Progenitor cell of endocrine pancreas (in vitro differentiated cells): ENCODE data around the gene TREX2. TPM values are rescaled to one million over a fixed set of nuclear protein-coding genes. Genes with fewer than 3 reads are reported as not detected.
"Not testable (repeated sequence)": the region's sequence is repeated elsewhere in the genome, so short reads cannot be mapped to it uniquely, and the experiment has no call there.

Experiments used
- DNase-seq: peaks from one replicate; pipeline ENCODE4 v3.0.0; 2021; ENCODE audit warnings: low spot score; ENCODE audit not compliant: unreplicated experiment
- H3K27ac Mint-ChIP-seq: 2 replicates; pipeline ENCODE4 v1.8.0; 2021; ENCODE audit warnings: mild to moderate bottlenecking, moderate library complexity, mixed read lengths
- H3K27me3 Mint-ChIP-seq: 2 replicates; pipeline ENCODE4 v1.8.0; 2021; ENCODE audit warnings: mixed read lengths
- H3K36me3 Mint-ChIP-seq: 2 replicates; pipeline ENCODE4 v1.8.0; 2022; ENCODE audit warnings: mixed read lengths; ENCODE audit not compliant: insufficient read depth
- H3K4me1 Mint-ChIP-seq: 2 replicates; pipeline ENCODE4 v1.8.0; 2021; ENCODE audit warnings: low read depth, mixed read lengths
- H3K4me3 Mint-ChIP-seq: 2 replicates; pipeline ENCODE4 v1.8.0; 2021; ENCODE audit warnings: low read depth, mild to moderate bottlenecking, moderate library complexity, mixed read lengths
- H3K9me3 Mint-ChIP-seq: 2 replicates; pipeline ENCODE4 v1.8.0; 2021; ENCODE audit warnings: low read depth, mixed read lengths
- total RNA-seq: library from RNA; stranded (reverse); gene quantifications from 2 replicates; pipeline ENCODE4 v1.2.1, GENCODE V29; 2021
- TF ChIP-seq, protein P1 (sequence below): fragments of 200-600 bp; sonication (generic); IDR thresholded peaks from one replicate; pipeline ENCODE4 v1.5.0; 2021; ENCODE audit warnings: antibody characterized with exemption, mild to moderate bottlenecking; ENCODE audit not compliant: unreplicated experiment

Gene TREX2
- total RNA-seq, 1 donor from 2014 or later, result 0.41 TPM

DNA sequence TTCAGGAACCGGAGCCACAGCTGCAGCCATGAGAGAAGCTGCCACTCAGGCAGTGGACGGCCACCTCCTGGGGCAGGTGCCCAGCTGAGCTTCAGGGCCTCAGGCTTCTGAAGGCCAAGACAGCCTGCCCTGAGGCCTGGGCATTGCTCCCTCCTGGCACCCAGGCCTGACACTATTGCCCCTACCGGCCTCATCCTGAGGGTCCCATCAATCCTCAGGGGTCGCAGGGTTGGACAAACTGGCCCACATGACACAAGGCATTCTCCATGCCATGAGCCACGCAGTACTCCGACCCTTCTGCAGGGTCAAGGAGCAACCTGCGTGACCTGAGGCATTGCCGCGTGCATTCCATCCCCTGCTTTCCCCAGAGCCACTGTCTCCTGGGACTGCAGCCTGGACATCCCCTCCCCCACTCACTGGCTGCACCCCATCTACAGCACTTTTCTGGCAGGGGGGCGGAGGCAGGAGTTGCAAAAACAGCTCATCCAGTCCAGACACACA, 37.6 kb downstream of the TREX2 start:
- H3K27me3 Mint-ChIP-seq, result peaks cover 33% of the 10 kb centered on the region
- H3K9me3 Mint-ChIP-seq, result peaks cover 7% of the 10 kb centered on the region
- no peaks in the 10 kb centered on the region for H3K4me1 Mint-ChIP-seq
- TF ChIP-seq, protein P1, sequence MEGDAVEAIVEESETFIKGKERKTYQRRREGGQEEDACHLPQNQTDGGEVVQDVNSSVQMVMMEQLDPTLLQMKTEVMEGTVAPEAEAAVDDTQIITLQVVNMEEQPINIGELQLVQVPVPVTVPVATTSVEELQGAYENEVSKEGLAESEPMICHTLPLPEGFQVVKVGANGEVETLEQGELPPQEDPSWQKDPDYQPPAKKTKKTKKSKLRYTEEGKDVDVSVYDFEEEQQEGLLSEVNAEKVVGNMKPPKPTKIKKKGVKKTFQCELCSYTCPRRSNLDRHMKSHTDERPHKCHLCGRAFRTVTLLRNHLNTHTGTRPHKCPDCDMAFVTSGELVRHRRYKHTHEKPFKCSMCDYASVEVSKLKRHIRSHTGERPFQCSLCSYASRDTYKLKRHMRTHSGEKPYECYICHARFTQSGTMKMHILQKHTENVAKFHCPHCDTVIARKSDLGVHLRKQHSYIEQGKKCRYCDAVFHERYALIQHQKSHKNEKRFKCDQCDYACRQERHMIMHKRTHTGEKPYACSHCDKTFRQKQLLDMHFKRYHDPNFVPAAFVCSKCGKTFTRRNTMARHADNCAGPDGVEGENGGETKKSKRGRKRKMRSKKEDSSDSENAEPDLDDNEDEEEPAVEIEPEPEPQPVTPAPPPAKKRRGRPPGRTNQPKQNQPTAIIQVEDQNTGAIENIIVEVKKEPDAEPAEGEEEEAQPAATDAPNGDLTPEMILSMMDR, result no peak
- H3K36me3 Mint-ChIP-seq, result no peaks in the 10 kb centered on the region
- no peak overlapping the region for H3K27ac Mint-ChIP-seq
- no peak overlapping the region for H3K4me3 Mint-ChIP-seq
- DNase-seq, result no peak

DNA sequence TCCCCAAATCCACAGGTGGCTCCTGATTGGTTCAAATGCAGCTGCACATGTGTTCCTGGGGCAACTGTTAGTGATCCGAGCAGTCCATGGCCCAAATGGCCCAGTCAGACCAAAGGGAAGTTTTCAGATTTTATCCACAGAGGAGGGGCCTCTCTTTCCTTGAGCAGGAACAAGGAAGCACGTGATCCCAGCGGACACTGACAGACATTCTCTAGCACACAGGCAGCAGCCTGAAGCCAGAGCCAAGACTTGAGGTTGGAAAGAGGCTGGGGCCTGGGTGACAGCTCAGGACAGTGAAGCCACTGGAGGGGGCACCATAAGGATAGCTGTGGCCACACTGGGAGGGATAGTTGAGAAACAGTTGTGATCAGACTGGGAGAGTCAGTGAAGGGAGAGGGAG, 38.1 kb downstream of the TREX2 start:
- no peak for DNase-seq
- Mint-ChIP-seq H3K27me3 (peaks cover 39% of the 10 kb centered on the region), H3K9me3 (peaks cover 12% of the 10 kb centered on the region), H3K4me1 (no peaks in the 10 kb centered on the region), H3K36me3 (no peaks in the 10 kb centered on the region), H3K27ac (no peak overlapping the region), H3K4me3 (no peak overlapping the region)
- TF ChIP-seq, protein P1, result no peak

DNA sequence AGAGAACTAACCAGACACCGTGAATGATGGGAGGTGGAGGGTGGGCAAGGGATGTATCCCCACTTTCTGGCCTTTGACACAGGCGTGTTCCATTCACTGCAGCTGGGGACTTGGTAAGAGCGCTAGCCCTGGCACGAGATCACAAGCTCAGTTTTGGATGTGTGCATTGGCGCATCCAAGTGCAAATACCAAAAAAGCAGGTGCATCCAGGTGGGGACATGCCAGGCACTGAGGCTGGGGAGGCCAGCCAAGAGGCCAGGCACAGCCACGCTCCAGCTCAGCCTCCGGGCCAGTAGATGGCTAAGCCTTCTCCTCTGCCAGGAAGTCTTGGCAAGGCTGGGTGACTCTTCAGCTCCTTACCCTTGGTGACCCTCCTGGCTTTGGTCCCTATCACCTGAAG, 39.0 kb downstream of the TREX2 start:
- H3K4me3 Mint-ChIP-seq, result no peak overlapping the region

DNA sequence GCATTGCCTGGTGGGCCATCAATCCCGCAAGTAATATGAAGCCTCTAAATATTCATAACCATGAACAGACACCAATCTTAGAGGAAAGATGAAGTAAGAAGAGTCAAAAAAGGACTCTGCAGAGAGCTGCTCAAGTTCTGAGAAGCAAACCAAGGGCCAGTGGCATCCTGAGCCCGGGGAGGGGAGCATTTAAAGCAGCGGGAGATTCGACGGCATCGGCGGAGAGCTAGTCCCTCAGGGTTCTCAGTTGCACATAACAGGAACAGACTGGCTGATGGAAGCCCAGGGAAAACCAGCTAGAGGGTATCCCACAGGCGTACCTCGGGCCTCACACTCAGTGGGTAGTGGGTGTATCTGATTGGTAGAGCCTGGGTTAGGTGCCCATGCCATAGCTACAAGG, 39.8 kb downstream of the TREX2 start:
- no peak for DNase-seq
- H3K9me3 Mint-ChIP-seq, result peaks cover 24% of the 10 kb centered on the region
- H3K4me1 Mint-ChIP-seq, result no peaks in the 10 kb centered on the region
- TF ChIP-seq, protein P1, result no peak
- H3K27me3 Mint-ChIP-seq, result peaks cover 31% of the 10 kb centered on the region
- H3K4me3 Mint-ChIP-seq, result no peak overlapping the region
- no peak overlapping the region for H3K27ac Mint-ChIP-seq
- peaks cover 4% of the 10 kb centered on the region for H3K36me3 Mint-ChIP-seq

More for the DNA sequence above, 39.0 kb downstream of the TREX2 start:
- Mint-ChIP-seq H3K4me1 (no peaks in the 10 kb centered on the region), H3K36me3 (peaks cover 2% of the 10 kb centered on the region), H3K27me3 (peaks cover 34% of the 10 kb centered on the region), H3K27ac (no peak overlapping the region), H3K9me3 (peaks cover 18% of the 10 kb centered on the region)
- TF ChIP-seq, protein P1, result no peak
- no peak for DNase-seq

DNA sequence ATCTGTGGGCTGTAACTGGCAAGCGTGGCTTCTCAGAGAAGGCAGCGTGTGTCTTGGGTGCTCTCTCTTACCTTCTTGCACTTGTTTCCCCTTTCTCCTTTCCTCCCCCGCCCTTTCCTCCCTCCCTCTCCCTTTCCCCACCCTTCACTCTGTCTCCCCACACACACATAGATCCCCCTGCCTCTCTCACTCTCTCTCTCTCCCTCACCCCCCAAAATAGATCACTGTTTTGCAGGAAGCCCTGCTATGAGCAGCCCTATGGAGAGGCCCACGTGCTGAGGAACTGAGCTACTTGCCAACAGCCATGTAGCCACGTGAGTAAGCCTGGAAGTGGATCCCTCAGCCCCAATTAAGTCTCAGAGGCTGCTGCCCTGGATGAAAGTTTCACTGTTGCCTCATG, 40.4 kb downstream of the TREX2 start:
- TF ChIP-seq, protein P1, result no peak
- Mint-ChIP-seq H3K27ac (no peak overlapping the region), H3K36me3 (peaks cover 4% of the 10 kb centered on the region), H3K4me1 (no peaks in the 10 kb centered on the region), H3K9me3 (peaks cover 22% of the 10 kb centered on the region), H3K27me3 (peaks cover 26% of the 10 kb centered on the region), H3K4me3 (no peak overlapping the region)
- no peak for DNase-seq

DNA sequence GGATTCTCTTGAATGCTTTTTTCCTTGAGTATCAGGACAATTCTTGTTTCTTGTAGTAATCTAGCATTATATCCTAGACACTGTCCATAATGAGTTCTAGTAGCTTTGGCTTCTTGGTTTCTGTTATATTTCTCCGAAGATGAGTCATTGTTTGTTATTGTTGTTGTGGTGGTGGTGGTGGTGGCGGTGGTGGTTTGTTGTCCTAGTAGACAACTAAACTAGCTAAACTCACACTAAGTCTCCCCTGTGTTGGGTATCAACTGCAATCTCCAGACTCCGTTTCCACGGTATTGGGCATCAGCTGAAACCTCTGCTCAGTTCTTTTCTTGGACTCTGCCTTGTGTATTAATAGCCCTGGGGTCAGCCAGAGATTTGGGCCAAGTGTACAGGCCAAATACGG, 41.5 kb downstream of the TREX2 start:
- not testable (repeated sequence) for H3K27ac Mint-ChIP-seq, H3K4me1 Mint-ChIP-seq, H3K4me3 Mint-ChIP-seq, DNase-seq, H3K36me3 Mint-ChIP-seq
- peaks cover 26% of the 10 kb centered on the region for H3K27me3 Mint-ChIP-seq
- peaks cover 22% of the 10 kb centered on the region for H3K9me3 Mint-ChIP-seq
